AML-193 (cell line): ENCODE measurements around the gene PCDH10.

Source experiments
- DNase-seq, 2 experiments: peaks; one replicate each; lab custom pipeline; 2025; lab: John Stamatoyannopoulos, UW

Gene PCDH10

DNA sequence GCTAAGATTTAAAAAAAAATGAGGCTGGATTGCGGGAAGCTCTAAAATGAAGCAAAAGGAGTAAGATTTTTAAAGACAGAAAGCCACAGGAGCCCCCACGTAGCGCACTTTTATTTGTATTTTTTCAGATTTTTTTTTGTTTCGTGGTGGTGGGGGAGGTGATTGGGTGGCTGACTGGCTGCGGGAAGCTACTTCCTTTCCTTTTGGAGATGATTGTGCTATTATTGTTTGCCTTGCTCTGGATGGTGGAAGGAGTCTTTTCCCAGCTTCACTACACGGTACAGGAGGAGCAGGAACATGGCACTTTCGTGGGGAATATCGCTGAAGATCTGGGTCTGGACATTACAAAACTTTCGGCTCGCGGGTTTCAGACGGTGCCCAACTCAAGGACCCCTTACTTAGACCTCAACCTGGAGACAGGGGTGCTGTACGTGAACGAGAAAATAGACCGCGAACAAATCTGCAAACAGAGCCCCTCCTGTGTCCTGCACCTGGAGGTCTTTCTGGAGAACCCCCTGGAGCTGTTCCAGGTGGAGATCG, 908 bp downstream of the PCDH10 start:
- DNase-seq: no peak

DNA sequence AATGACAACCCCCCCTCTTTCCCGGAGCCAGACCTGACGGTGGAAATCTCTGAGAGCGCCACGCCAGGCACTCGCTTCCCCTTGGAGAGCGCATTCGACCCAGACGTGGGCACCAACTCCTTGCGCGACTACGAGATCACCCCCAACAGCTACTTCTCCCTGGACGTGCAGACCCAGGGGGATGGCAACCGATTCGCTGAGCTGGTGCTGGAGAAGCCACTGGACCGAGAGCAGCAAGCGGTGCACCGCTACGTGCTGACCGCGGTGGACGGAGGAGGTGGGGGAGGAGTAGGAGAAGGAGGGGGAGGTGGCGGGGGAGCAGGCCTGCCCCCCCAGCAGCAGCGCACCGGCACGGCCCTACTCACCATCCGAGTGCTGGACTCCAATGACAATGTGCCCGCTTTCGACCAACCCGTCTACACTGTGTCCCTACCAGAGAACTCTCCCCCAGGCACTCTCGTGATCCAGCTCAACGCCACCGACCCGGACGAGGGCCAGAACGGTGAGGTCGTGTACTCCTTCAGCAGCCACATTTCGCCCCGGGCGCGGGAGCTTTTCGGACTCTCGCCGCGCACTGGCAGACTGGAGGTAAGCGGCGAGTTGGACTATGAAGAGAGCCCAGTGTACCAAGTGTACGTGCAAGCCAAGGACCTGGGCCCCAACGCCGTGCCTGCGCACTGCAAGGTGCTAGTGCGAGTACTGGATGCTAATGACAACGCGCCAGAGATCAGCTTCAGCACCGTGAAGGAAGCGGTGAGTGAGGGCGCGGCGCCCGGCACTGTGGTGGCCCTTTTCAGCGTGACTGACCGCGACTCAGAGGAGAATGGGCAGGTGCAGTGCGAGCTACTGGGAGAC, 1.6 kb downstream of the PCDH10 start:
- no peak for DNase-seq

DNA sequence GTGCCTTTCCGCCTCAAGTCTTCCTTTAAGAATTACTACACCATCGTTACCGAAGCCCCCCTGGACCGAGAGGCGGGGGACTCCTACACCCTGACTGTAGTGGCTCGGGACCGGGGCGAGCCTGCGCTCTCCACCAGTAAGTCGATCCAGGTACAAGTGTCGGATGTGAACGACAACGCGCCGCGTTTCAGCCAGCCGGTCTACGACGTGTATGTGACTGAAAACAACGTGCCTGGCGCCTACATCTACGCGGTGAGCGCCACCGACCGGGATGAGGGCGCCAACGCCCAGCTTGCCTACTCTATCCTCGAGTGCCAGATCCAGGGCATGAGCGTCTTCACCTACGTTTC, 2.2 kb downstream of the PCDH10 start:
- no peak for DNase-seq

DNA sequence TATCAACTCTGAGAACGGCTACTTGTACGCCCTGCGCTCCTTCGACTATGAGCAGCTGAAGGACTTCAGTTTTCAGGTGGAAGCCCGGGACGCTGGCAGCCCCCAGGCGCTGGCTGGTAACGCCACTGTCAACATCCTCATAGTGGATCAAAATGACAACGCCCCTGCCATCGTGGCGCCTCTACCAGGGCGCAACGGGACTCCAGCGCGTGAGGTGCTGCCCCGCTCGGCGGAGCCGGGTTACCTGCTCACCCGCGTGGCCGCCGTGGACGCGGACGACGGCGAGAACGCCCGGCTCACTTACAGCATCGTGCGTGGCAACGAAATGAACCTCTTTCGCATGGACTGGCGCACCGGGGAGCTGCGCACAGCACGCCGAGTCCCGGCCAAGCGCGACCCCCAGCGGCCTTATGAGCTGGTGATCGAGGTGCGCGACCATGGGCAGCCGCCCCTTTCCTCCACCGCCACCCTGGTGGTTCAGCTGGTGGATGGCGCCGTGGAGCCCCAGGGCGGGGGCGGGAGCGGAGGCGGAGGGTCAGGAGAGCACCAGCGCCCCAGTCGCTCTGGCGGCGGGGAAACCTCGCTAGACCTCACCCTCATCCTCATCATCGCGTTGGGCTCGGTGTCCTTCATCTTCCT, 2.7 kb downstream of the PCDH10 start:
- DNase-seq: no peak

DNA sequence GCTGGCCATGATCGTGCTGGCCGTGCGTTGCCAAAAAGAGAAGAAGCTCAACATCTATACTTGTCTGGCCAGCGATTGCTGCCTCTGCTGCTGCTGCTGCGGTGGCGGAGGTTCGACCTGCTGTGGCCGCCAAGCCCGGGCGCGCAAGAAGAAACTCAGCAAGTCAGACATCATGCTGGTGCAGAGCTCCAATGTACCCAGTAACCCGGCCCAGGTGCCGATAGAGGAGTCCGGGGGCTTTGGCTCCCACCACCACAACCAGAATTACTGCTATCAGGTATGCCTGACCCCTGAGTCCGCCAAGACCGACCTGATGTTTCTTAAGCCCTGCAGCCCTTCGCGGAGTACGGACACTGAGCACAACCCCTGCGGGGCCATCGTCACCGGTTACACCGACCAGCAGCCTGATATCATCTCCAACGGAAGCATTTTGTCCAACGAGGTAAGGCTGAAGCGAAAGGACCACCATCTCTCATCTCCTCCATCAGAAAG, 3.3 kb downstream of the PCDH10 start:
- no peak for DNase-seq

DNA sequence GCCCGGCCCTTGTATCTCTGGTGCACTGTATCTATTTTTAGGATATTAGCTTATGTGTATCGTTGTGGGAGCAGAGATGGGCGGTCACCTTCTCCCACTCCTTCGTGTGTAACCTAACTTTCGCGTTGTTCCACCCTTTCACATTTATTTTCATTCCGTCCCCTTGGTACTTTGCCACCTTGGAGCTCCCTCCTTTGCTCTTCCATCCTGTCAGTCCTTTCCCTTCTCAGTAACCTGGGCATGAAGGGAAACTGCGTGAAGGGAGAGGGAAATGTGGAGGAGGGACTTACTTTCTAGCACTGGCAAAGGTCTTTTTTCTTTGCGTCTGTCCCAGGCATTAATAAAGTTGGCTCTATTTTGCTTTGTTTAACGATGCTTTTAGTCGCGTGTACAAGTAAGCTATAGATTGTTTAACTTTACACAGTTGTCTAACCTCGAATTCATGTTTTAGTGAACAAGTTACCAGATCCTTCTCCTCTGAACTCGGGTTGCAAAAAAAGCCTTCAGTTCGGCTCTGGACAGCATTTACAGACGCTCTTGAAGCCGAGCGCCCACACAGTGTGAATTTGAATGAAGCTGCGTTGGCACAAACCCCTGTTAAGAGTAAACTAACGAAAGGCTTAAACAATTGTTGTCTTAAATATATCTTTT, 3.9 kb downstream of the PCDH10 start:
- DNase-seq: no peak

DNA sequence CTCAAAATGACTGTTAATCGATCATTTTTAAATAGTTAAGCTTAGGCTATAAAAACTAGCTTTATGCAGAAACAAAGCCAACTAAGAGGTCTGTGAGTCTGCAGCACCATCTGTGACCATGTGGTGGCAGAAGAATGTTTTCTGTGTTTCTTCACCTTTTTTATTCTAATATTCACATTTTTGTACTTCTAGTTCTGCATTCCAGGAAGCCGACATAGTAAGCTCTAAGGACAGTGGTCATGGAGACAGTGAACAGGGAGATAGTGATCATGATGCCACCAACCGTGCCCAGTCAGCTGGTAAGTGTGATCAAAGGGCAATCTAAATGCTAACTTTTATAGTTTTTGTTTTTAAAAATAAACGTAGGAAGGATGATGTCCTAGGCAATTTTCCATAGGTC, 5.6 kb downstream of the PCDH10 start:
- peak; percentile 6 to 32 for DNase-seq

DNA sequence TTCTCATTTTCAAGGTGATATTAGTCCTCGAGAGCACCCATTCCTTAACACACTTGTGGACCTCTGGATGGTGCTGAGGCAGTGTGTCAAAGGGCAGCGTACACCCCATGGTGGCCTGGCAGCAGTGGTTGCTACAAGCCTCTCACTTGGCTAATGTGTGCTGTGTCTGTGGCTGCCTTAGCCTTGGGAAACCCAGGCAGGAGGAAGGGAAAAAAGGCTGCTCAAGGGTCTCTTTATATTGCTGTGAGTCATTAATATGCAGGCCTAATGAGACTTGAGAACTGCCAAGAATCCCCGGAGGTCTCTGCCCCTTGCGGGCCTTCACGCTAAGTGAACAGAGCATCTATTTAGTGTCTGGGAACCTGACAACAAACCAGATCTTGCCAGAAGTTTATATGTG, 7.0 kb downstream of the PCDH10 start:
- no peak for DNase-seq

DNA sequence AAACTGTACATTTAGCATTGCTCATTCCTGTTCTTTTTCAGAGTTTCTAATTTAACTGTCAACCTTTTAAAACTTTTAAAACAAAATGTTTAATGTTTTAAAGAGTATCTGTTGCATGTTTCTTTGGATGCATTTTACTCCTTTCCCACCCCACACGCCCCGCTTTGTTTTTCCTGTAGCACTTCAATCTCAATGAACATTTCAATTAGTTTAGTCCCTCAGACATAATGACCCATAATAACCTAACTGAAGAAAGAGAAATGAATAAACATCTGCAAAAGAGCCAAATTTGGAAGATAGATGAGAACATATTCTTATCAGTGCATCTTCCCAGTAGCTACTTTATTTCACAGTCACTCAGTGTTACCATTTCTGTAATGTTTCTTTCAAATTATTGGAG, 7.5 kb downstream of the PCDH10 start:
- no peak for DNase-seq

DNA sequence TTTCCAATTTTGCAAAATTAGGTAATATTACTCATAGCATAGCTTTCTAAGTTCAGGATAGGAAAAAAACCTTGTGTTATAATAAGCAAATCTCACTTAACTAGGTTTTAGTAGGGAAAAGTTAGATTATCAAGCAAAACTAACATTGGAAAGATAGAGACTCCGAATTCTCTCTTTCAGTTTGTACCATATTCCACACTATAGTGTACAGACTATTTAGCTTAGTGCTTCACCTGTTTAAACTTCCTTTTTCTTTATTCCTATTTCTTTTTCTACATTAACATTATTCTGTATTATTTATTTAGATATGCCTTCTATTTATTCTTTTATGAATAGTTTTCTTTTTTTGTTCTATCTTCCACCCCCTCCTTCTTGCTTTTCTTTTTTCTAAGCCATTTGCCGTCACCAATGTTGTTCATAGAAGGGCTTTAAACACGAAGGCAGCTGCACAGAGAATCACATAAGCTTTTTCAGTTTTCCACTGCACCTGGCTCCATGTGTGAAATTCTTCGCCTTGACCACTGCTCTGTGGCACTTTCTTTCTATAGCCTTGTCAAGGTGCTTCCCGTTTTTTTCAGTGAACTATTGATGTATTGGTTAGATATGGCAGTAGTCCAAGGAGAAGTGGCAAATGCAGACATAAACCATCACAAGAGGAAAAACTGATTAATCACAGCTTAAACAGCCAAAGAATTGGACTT, 8.5 kb downstream of the PCDH10 start:
- DNase-seq: peak in 1 of 2 experiments; percentile 13

DNA sequence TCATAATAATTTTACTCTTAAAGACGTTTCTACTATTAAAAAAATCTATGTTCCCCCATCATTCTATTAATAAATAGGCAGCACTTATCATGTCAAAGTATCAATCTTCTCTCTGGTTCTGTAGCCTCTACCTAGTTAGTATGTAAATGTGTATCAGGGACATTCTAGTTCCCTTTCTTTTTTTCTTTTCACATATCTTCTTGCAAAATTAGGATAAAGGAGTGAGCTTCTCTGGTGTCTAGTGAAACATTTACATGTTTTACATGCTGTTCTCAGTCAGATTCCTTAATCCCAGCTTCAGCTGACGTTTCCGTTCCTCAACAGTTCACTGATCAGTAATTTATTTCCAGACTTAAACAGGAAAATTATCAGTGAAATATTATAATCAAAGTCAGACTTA, 11.8 kb downstream of the PCDH10 start:
- no peak for DNase-seq

DNA sequence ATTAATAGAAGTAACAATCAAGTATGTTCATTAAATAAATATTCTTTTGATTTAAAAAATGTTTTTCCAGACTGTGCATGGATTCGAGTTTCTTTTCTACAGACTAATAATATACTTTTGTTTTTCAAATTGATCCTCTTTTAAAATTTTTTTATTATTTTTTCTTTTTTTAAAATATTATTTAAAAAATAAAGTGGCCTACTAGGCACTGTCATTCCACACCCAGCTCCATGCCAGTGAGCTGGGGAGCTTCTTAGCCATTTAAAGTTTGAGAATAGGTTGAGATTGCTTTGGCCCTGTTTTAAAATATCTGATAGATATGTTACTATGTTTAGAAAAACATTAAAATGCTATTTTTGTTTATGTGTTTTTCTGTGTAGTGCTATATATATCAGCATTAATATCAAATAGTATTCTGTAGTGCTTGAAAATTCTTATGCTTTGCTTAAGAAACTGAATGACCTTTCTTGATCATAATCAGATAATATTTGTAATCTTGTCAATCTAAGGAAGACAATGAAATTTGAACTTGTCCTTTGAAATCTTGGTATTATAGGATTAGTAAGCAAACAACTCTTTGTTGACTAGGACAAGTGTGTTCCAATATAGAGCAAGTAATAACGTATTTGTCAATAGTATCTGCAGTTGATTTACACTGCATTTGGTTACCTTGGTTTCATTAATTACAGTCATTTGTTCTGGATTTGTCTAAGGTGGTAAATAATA, 12.6 kb downstream of the PCDH10 start:
- no peak for DNase-seq

DNA sequence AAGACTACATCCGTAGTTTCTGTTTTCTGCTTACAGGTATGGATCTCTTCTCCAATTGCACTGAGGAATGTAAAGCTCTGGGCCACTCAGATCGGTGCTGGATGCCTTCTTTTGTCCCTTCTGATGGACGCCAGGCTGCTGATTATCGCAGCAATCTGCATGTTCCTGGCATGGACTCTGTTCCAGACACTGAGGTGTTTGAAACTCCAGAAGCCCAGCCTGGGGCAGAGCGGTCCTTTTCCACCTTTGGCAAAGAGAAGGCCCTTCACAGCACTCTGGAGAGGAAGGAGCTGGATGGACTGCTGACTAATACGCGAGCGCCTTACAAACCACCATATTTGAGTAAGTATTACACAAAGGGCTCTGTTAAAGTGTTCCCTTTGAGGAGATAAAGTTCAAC, 13.8 kb downstream of the PCDH10 start:
- DNase-seq: no peak

DNA sequence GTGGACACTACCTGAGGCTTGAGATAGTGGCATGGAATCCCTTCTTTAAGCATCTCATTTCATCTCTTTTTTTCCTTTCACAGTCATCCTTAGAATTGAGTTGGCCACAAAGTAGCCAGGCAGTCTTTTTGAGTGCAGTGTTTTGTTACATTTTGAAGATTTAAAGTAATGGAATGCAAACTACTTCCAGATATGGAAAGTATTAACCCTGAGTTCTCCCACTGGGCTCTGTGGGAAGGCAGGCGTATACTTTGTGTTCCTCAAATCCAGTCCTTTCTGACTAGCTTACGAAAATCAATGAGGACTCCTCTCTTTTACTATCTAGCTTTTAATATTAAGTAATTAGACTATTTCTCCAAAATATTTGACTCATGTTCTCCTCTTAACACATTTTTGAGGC, 29.9 kb downstream of the PCDH10 start:
- no peak for DNase-seq

DNA sequence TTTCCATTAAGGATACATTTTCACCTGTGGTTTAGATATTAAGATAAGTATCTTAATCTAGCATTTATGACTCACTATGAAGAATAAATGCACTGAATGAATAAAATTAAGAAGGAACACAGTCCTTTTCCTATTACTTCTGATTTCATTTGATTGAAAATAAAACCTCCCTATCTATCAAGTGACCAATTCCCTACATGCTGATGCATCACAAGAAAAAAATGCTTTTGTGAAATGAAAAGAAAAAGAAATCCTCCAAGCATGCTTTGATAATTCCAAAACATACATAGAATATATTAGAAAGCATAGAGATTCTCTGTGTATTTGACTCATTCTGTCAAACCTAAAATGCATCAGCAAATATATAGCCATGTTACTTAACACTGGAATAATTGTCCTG, 37.1 kb downstream of the PCDH10 start:
- DNase-seq: no peak

DNA sequence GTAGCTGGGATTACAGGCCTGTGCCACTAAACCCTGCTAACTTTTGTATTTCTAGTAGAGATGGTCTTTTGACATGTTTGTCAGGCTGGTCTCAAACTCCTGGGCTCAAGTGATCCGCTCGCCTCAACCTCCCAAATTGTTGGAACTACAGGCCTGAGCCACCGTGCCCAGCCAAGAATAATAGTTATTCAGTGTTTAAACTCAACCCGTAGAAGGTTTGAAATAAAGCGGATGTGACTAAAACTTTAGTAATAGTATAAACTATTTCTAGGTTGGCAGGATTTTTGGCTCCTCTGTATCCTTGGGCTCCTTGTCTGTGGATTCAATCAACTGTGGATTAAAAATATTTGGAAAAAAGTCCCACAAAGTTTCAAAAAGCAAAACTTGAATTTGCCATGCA, 37.8 kb downstream of the PCDH10 start:
- no peak for DNase-seq

DNA sequence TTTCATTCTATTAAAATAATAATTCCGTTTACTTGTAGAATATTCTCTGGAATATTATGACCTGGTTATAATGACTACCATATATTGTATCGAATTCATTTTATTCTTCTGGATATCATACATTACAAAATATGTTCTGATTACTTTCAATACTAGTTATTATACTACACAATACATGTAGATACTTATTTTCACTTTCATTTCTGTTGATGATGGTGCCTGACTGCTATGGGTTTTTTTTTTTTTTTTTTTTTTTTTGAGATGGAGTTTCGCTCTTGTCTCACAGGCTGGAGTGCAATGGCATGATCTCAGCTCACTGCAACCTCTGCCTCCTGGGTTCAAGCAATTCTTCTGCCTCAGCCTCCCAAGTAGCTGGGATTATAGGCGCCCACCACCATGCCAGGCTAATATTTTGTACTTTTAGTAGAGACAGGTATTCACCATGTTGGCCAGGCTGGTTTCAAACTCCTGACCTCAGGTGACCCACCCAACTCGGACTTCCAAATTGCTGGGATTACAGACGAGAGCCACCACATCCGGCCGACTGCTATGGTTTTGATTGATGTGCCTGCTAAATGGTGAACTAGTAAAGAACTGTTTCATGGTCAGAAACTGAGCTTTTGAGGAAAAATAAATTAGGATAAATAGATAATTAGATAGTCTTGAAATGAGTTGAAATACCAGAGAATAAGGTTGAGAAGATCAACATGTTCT, 39.5 kb downstream of the PCDH10 start:
- no peak for DNase-seq

DNA sequence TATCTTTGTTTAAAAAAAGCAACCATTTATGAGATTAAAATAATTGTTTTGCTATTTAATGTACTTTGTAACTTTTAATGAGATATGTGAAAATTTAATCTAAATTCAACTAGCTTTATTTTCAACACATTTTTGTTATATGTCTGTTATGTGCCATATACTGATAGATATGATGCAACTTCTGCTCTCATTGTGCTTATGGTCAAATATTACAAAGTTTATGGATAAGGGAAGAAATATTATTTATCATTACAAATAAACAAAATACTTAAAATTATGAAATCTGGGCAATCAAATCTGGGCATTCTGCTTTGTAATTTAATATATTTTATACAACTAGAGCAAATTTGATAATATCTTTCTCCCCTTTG, 40.0 kb downstream of the PCDH10 start:
- no peak for DNase-seq

DNA sequence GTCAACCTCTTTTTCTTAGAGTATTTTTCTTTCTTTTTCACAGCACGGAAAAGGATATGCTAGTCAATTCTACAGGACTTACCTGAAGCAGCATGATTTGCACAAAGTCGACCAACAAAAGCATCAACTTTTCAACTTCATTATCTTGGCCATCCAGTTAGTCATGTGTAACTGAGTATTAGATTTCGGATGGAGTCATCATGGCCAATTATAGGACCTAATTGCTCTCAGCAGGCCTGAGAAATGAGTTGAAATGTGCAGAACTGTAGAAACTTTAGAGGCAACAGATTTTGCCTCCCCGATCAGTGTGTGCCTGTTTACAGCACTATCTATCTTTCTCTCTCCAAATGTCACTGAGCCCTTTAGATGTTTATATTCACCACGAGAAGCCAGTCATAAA, 41.0 kb downstream of the PCDH10 start:
- no peak for DNase-seq

DNA sequence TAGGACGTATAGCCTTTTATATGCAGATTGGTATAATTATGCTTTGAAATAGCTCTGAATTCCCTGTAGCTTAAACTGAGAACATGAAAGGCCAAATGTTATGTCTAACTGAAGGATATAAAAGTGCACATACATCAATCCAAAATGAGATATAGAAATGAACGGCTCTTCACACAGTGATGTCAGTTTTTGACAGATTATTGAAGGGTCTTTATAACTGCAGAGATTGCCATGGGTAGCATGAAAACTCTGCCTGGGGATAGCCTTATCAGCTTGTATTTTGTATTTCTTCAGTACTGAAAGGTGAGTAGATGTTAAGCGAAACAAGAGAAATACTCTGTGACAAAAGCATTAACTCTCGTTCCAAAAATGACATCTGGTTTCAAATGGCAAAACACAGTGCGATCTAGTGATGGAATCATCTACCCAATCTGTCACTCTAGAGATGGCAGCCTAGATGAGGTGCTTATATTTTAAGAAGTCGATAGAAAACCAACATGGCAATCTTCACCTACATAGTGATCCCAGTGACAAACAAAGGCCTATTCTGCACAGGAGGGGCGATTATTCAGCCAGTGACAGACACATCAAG, 59.7 kb downstream of the PCDH10 start:
- no peak for DNase-seq

DNA sequence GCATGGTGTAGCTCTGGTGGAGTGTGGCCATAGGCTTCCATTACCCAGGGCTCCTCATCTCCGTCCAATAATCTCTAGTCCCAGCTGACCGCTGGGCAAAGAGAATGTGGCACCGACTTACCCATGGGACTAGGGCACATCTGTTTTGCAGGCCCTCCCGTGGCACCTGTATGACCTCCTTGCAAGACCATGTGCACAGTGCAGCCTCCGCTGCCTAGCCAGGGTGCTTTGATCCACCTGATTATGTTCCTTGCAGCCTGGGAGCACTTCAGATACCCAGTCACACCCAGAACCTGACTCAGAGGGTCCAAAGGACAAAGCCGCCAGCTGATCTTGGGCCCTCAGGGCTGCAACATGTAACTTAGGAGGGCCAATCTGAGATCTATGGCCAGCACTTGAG, 84.8 kb downstream of the PCDH10 start:
- DNase-seq: no peak
